ENCODE data around the gene SLC35B2. TPM values are rescaled to one million over a fixed set of nuclear protein-coding genes. Genes with fewer than 3 reads are reported as not detected.

Gene SLC35B2
- total and polyA plus RNA-seq, 9 of the 15 experiments (the other 6 are each of a cell fraction or from before 2014, with no cell fraction given), result 14.5 to 59.1 (median 47.1) TPM

DNA sequence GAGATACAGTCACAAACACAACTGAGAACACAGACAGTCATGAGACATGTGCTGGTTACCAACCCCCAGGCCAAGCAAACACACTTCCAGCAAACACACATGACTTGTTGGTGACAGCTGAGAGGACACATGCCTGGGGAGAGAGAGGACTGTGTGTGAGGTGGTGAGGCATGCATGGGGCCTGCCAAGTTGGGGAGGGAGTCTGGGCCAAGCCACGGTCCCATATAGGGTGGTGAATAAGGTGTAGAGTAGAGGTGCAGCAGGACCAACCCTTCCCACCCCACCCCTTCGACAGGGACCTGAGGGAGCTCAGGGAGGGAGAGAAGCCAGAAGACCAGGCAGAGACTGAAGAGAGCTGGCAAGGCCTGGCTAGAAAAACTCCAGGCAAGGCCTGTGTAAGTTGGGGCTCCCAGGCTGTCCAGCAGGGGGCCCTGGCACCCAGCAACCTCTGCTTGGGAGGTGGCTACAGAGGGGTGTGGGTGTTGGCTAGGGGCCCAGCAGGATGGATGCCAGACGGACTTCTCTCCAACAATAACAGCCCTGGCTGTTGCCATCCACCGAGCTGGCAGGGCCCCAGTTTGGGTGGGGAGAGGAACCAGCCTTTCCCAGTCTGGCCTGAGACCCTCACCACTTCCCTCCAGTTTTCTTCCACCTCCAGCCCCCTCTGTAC is 35.9 kb downstream of the SLC35B2 start (continued):
- TF ChIP-seq, protein P1, sequence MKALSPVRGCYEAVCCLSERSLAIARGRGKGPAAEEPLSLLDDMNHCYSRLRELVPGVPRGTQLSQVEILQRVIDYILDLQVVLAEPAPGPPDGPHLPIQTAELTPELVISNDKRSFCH (CRISPR knock-in tag; IDR thresholded peaks at IDR 0.05), result no peak
- TF ChIP-seq, protein P1 (tag; IDR thresholded peaks at IDR 0.05), result no peak
- TF ChIP-seq PRMT5 (CRISPR knock-in tag; IDR thresholded peaks at IDR 0.05) (no peak), TAF9B (IDR thresholded peaks at IDR 0.05; ENCODE audit: partially characterized antibody) (no peak), SP1 (CRISPR knock-in tag; IDR thresholded peaks at IDR 0.05) (no peak), POLR3A (IDR thresholded peaks at IDR 0.05; ENCODE audit: borderline replicate concordance, extremely low read depth, insufficient read depth, insufficient read length) (no peak), CSDE1 (IDR thresholded peaks at IDR 0.05) (no peak), ZNF175 (CRISPR knock-in tag; IDR thresholded peaks at IDR 0.05; ENCODE audit: low read depth) (no peak), CBX5 (IDR thresholded peaks at IDR 0.05; ENCODE audit: borderline replicate concordance, low read depth) (no peak), TRIM28 (IDR thresholded peaks at IDR 0.05) (no peak), ZBTB1 (CRISPR knock-in tag; IDR thresholded peaks at IDR 0.05; ENCODE audit: borderline replicate concordance, low read depth) (no peak), ARNT (IDR thresholded peaks at IDR 0.05) (no peak), FIP1L1 (IDR thresholded peaks at IDR 0.05; ENCODE audit: low read depth, low read length, poor library complexity, severe bottlenecking) (no peak), RFX7 (CRISPR knock-in tag; IDR thresholded peaks at IDR 0.05) (no peak)
- TF ChIP-seq, protein P2, sequence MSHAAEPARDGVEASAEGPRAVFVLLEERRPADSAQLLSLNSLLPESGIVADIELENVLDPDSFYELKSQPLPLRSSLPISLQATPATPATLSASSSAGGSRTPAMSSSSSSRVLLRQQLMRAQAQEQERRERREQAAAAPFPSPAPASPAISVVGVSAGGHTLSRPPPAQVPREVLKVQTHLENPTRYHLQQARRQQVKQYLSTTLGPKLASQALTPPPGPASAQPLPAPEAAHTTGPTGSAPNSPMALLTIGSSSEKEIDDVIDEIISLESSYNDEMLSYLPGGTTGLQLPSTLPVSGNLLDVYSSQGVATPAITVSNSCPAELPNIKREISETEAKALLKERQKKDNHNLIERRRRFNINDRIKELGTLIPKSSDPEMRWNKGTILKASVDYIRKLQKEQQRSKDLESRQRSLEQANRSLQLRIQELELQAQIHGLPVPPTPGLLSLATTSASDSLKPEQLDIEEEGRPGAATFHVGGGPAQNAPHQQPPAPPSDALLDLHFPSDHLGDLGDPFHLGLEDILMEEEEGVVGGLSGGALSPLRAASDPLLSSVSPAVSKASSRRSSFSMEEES (CRISPR knock-in tag; IDR thresholded peaks at IDR 0.05), result no peak
- TF ChIP-seq, protein P3, sequence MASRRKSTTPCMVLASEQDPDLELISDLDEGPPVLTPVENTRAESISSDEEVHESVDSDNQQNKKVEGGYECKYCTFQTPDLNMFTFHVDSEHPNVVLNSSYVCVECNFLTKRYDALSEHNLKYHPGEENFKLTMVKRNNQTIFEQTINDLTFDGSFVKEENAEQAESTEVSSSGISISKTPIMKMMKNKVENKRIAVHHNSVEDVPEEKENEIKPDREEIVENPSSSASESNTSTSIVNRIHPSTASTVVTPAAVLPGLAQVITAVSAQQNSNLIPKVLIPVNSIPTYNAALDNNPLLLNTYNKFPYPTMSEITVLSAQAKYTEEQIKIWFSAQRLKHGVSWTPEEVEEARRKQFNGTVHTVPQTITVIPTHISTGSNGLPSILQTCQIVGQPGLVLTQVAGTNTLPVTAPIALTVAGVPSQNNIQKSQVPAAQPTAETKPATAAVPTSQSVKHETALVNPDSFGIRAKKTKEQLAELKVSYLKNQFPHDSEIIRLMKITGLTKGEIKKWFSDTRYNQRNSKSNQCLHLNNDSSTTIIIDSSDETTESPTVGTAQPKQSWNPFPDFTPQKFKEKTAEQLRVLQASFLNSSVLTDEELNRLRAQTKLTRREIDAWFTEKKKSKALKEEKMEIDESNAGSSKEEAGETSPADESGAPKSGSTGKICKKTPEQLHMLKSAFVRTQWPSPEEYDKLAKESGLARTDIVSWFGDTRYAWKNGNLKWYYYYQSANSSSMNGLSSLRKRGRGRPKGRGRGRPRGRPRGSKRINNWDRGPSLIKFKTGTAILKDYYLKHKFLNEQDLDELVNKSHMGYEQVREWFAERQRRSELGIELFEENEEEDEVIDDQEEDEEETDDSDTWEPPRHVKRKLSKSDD (conservative IDR thresholded peaks at IDR 0.05; ENCODE audit: low read length), result 0 out of 2 replicates have a peak, but pooled peaks have one; percentile 19
- TF ChIP-seq, protein P4, sequence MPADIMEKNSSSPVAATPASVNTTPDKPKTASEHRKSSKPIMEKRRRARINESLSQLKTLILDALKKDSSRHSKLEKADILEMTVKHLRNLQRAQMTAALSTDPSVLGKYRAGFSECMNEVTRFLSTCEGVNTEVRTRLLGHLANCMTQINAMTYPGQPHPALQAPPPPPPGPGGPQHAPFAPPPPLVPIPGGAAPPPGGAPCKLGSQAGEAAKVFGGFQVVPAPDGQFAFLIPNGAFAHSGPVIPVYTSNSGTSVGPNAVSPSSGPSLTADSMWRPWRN (IDR thresholded peaks at IDR 0.05; ENCODE audit: low read depth), result no peak
- TF ChIP-seq, protein P5, sequence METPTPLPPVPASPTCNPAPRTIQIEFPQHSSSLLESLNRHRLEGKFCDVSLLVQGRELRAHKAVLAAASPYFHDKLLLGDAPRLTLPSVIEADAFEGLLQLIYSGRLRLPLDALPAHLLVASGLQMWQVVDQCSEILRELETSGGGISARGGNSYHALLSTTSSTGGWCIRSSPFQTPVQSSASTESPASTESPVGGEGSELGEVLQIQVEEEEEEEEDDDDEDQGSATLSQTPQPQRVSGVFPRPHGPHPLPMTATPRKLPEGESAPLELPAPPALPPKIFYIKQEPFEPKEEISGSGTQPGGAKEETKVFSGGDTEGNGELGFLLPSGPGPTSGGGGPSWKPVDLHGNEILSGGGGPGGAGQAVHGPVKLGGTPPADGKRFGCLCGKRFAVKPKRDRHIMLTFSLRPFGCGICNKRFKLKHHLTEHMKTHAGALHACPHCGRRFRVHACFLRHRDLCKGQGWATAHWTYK (CRISPR knock-in tag; IDR thresholded peaks at IDR 0.05), result no peak
- TF ChIP-seq, protein P6, sequence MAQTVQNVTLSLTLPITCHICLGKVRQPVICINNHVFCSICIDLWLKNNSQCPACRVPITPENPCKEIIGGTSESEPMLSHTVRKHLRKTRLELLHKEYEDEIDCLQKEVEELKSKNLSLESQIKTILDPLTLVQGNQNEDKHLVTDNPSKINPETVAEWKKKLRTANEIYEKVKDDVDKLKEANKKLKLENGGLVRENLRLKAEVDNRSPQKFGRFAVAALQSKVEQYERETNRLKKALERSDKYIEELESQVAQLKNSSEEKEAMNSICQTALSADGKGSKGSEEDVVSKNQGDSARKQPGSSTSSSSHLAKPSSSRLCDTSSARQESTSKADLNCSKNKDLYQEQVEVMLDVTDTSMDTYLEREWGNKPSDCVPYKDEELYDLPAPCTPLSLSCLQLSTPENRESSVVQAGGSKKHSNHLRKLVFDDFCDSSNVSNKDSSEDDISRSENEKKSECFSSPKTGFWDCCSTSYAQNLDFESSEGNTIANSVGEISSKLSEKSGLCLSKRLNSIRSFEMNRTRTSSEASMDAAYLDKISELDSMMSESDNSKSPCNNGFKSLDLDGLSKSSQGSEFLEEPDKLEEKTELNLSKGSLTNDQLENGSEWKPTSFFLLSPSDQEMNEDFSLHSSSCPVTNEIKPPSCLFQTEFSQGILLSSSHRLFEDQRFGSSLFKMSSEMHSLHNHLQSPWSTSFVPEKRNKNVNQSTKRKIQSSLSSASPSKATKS (CRISPR knock-in tag; IDR thresholded peaks at IDR 0.05), result no peak

Data from K562 (cell line).